Progenitor cell of endocrine pancreas (in vitro differentiated cells): ENCODE measurements around the gene KLF9. TPM values are rescaled to one million over a fixed set of nuclear protein-coding genes. Genes with fewer than 3 reads are reported as not detected.

Experiments used
- DNase-seq: peaks from one replicate; pipeline ENCODE4 v3.0.0; 2021; ENCODE audit warnings: low spot score; ENCODE audit not compliant: unreplicated experiment
- H3K27ac Mint-ChIP-seq: 2 replicates; pipeline ENCODE4 v1.8.0; 2021; ENCODE audit warnings: mild to moderate bottlenecking, moderate library complexity, mixed read lengths
- H3K27me3 Mint-ChIP-seq: 2 replicates; pipeline ENCODE4 v1.8.0; 2021; ENCODE audit warnings: mixed read lengths
- H3K36me3 Mint-ChIP-seq: 2 replicates; pipeline ENCODE4 v1.8.0; 2022; ENCODE audit warnings: mixed read lengths; ENCODE audit not compliant: insufficient read depth
- H3K4me1 Mint-ChIP-seq: 2 replicates; pipeline ENCODE4 v1.8.0; 2021; ENCODE audit warnings: low read depth, mixed read lengths
- H3K4me3 Mint-ChIP-seq: 2 replicates; pipeline ENCODE4 v1.8.0; 2021; ENCODE audit warnings: low read depth, mild to moderate bottlenecking, moderate library complexity, mixed read lengths
- H3K9me3 Mint-ChIP-seq: 2 replicates; pipeline ENCODE4 v1.8.0; 2021; ENCODE audit warnings: low read depth, mixed read lengths
- total RNA-seq: library from RNA; stranded (reverse); gene quantifications from 2 replicates; pipeline ENCODE4 v1.2.1, GENCODE V29; 2021
- TF ChIP-seq, protein P1 (sequence below): fragments of 200-600 bp; sonication (generic); IDR thresholded peaks from one replicate; pipeline ENCODE4 v1.5.0; 2021; ENCODE audit warnings: antibody characterized with exemption, mild to moderate bottlenecking; ENCODE audit not compliant: unreplicated experiment

Gene KLF9
- total RNA-seq, 1 donor from 2014 or later, result 0.57 TPM

GRCh38 chr9:70455993-70456704 lies 41.7 kb upstream of the KLF9 start:
- Mint-ChIP-seq H3K9me3 (no peaks in the 10 kb centered on the region), H3K27ac (no peak overlapping the region), H3K4me1 (peaks cover 11% of the 10 kb centered on the region), H3K36me3 (no peaks in the 10 kb centered on the region), H3K4me3 (no peak overlapping the region), H3K27me3 (no peaks in the 10 kb centered on the region)
- TF ChIP-seq, protein P1, sequence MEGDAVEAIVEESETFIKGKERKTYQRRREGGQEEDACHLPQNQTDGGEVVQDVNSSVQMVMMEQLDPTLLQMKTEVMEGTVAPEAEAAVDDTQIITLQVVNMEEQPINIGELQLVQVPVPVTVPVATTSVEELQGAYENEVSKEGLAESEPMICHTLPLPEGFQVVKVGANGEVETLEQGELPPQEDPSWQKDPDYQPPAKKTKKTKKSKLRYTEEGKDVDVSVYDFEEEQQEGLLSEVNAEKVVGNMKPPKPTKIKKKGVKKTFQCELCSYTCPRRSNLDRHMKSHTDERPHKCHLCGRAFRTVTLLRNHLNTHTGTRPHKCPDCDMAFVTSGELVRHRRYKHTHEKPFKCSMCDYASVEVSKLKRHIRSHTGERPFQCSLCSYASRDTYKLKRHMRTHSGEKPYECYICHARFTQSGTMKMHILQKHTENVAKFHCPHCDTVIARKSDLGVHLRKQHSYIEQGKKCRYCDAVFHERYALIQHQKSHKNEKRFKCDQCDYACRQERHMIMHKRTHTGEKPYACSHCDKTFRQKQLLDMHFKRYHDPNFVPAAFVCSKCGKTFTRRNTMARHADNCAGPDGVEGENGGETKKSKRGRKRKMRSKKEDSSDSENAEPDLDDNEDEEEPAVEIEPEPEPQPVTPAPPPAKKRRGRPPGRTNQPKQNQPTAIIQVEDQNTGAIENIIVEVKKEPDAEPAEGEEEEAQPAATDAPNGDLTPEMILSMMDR, result no peak
- DNase-seq, result no peak

DNA sequence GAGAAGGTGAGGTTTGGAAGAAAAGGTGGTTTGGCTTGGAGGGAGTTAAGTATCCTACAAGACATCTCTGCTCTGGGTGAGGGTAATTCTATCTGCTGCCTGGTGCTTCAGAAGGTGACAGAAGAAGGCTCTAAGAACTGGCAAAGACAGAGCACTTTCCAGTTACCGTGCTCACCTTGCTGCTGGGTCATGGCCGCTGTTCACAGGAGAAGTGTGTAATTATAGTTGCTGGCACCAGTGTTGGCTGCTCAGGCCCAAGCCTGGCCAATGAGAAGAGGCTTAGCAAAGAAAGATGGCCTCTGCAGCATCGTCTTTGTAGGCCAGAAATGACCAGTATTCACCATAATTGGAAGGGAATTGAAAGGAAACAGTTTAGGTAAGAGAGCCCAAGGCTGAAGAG lies 37.9 kb upstream of the KLF9 start:
- no peak overlapping the region for H3K27ac Mint-ChIP-seq
- no peaks in the 10 kb centered on the region for H3K36me3 Mint-ChIP-seq
- H3K4me1 Mint-ChIP-seq, result peaks cover 11% of the 10 kb centered on the region
- DNase-seq, result no peak
- TF ChIP-seq, protein P1, result no peak
- peaks cover 6% of the 10 kb centered on the region for H3K9me3 Mint-ChIP-seq
- H3K27me3 Mint-ChIP-seq, result no peaks in the 10 kb centered on the region
- H3K4me3 Mint-ChIP-seq, result no peak overlapping the region

DNA sequence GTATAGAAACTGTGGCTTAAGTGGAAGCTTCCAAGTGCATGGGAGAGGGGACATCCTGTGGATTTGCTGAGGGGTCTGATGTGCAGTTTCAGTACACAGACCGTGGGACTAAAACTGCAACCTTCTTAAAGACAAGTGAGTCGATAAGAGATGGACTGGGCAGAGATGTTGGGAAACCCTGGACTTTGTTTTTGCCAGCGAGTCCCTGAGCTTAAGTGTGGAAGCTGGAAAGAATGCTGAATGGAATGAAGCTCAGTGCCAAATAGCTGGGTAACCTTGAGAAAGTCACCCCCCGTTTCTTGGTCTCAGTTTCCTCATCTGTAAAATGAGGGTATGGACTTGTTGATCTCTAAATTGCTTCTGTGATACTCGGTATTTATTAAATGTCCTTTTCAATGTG lies 37.3 kb upstream of the KLF9 start:
- H3K4me1 Mint-ChIP-seq, result peaks cover 11% of the 10 kb centered on the region
- DNase-seq, result no peak
- no peak overlapping the region for H3K27ac Mint-ChIP-seq
- peaks cover 6% of the 10 kb centered on the region for H3K9me3 Mint-ChIP-seq
- H3K27me3 Mint-ChIP-seq, result no peaks in the 10 kb centered on the region
- no peaks in the 10 kb centered on the region for H3K36me3 Mint-ChIP-seq
- TF ChIP-seq, protein P1, result no peak
- no peak overlapping the region for H3K4me3 Mint-ChIP-seq

GRCh38 chr9:70450738-70451137 lies 36.3 kb upstream of the KLF9 start:
- Mint-ChIP-seq H3K27ac (no peak overlapping the region), H3K36me3 (no peaks in the 10 kb centered on the region), H3K27me3 (no peaks in the 10 kb centered on the region), H3K4me1 (peaks cover 4% of the 10 kb centered on the region), H3K9me3 (peaks cover 6% of the 10 kb centered on the region), H3K4me3 (no peak overlapping the region)
- TF ChIP-seq, protein P1, result no peak
- no peak for DNase-seq

- H3K27me3 Mint-ChIP-seq, result no peaks in the 10 kb centered on the region
Measured at GRCh38 chr9:70449461-70449860, 35.0 kb upstream of the KLF9 start.

More at GRCh38 chr9:70449461-70449860, 35.0 kb upstream of the KLF9 start:
- Mint-ChIP-seq H3K36me3 (no peaks in the 10 kb centered on the region), H3K27ac (no peak overlapping the region), H3K4me3 (no peak overlapping the region), H3K9me3 (peaks cover 6% of the 10 kb centered on the region), H3K4me1 (no peaks in the 10 kb centered on the region)
- TF ChIP-seq, protein P1, result no peak
- no peak for DNase-seq
